ENCODE results near the gene DNM3. TPM values are rescaled to one million over a fixed set of nuclear protein-coding genes. Genes with fewer than 3 reads are reported as not detected.

The DNM3 gene
- total and polyA plus RNA-seq, 2 of the 8 experiments (the other 6 are each of a cell fraction or from before 2014, with no cell fraction given), result 2.0 to 8.5 TPM

- TF ChIP-seq CHD7 (IDR thresholded peaks at IDR 0.05; ENCODE audit: insufficient replicate concordance, low read length), result no peak
- no peak for TF ChIP-seq SIN3A (conservative IDR thresholded peaks at IDR 0.05 in 1 of 2, IDR thresholded peaks at IDR 0.05 in 1 of 2; ENCODE audit: low read depth in 1 of 2, low read length in 2 of 2)
- no peak for TF ChIP-seq POLR2A (IDR thresholded peaks at IDR 0.05; ENCODE audit: control extremely low read depth in 1 of 2, low read depth in 2 of 2, low read length in 2 of 2)
- no peak for TF ChIP-seq FOSL1 (IDR thresholded peaks at IDR 0.05; ENCODE audit: insufficient read depth, low read depth, low read length)
- TF ChIP-seq, protein P1, sequence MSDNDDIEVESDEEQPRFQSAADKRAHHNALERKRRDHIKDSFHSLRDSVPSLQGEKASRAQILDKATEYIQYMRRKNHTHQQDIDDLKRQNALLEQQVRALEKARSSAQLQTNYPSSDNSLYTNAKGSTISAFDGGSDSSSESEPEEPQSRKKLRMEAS (IDR thresholded peaks at IDR 0.05), result no peak
These were observed 541.1 kb downstream of the DNM3 start (continued) for GRCh38 chr1:172382406-172382805.

Data from H1 (cell line).